Spleen (tissue), 7 donors: Measurements from ENCODE around the gene CRYBG1.

Source experiments
- POLR2A ChIP-seq, 3 donors: fragments of 450-650 bp; IDR thresholded peaks; one replicate each; pipeline ENCODE4 v1.5.1; 2017; ENCODE audit warnings: antibody characterized with exemption in 3 of 3, mild to moderate bottlenecking in 1 of 3
- TF ChIP-seq, protein P1 (sequence below), 11 experiments: fragments of 200-600 bp in 7 of 11; fragments of 450-650 bp in 4 of 11; sonication (generic) in 4 of 11; IDR thresholded peaks in 8 of 11; conservative IDR thresholded peaks in 3 of 11; 1 replicate in 7 of 11; 2 replicates in 4 of 11; pipeline versions ENCODE4 v1.4.0 to v1.8.0; 2016 to 2021; ENCODE audit warnings: antibody characterized with exemption in 11 of 11, inconsistent platforms in 4 of 11, mild to moderate bottlenecking in 1 of 11
- donor health status: DM: no; HTN: no; CAD: no; lungs with moderate emphysema.
- donor health status: DM: no; HTN: no; CAD: no.
- donor health status: DM: no; HTN: no; CAD: no.

DNA sequence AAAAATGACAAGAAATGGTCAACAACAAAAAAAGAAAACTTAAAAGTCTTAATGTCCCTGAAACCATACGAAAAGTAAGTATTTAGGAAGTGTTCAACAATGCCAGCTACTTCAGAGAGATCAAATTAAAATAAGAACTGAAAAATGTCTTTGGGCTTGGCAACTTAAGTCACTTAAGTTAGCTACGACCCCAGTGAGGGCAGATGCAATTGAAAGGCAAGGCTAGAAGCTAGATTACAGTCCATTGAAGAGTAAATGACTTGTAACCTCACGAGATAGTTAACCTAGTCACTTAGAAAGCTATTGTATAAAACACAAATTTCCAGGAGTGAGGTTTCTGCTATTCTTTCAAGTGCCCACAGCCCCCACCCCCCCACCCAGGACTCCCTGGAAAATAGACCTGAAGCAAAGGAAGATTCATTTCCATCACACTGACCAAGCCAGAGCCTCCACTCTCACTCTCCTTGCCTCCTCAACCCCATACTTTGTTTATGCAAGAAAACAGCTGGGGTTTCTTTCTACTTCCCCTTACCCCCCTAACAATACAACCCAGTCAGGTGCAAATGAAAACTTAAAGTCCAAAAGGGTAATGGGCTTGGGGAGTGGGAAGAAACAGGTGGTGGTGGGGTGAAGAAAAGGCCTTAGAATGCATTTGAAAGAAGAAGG is 254.2 kb downstream of the CRYBG1 start:
- TF ChIP-seq, protein P1, sequence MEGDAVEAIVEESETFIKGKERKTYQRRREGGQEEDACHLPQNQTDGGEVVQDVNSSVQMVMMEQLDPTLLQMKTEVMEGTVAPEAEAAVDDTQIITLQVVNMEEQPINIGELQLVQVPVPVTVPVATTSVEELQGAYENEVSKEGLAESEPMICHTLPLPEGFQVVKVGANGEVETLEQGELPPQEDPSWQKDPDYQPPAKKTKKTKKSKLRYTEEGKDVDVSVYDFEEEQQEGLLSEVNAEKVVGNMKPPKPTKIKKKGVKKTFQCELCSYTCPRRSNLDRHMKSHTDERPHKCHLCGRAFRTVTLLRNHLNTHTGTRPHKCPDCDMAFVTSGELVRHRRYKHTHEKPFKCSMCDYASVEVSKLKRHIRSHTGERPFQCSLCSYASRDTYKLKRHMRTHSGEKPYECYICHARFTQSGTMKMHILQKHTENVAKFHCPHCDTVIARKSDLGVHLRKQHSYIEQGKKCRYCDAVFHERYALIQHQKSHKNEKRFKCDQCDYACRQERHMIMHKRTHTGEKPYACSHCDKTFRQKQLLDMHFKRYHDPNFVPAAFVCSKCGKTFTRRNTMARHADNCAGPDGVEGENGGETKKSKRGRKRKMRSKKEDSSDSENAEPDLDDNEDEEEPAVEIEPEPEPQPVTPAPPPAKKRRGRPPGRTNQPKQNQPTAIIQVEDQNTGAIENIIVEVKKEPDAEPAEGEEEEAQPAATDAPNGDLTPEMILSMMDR (IDR thresholded peaks at IDR 0.05 in 8 of 11, conservative IDR thresholded peaks at IDR 0.05 in 3 of 11), result no peak
- TF ChIP-seq POLR2A (IDR thresholded peaks at IDR 0.05), result no peak
